ENCODE data around the gene AP3S2. TPM values are rescaled to one million over a fixed set of nuclear protein-coding genes. Genes with fewer than 3 reads are reported as not detected.
A peak's percentile ranks its signal among the peaks of the same experiment; 100 is the strongest.
"Not testable (repeated sequence)": the region's sequence is repeated elsewhere in the genome, so short reads cannot be mapped to it uniquely, and the experiment has no call there.

Gene AP3S2
- 10 to 100 TPM; 43.7 to 44.7 TPM for total RNA-seq

GRCh38 chr15:89893696-89894447 lies at the start of gene AP3S2:
TSS of gene AP3S2 (minus strand) at chr15:89893994. CDS start at chr15:89893949, 45 bp downstream.
- intact Hi-C loops (cut with DNase I), result no loop called here

GRCh38 chr15:89939910-89940309 lies 46.1 kb upstream of the AP3S2 start:
- Histone ChIP-seq H3K4me1 (replicated peaks) (no peaks in the 10 kb centered on the region), H3K27me3 (replicated peaks; ENCODE audit: insufficient read depth) (no peaks in the 10 kb centered on the region), H3K4me3 (no peak overlapping the region), H3K27ac (no peak overlapping the region), H3K9me3 (no peaks in the 10 kb centered on the region), H3K36me3 (no peaks in the 10 kb centered on the region)
- WGBS, result 82% methylated on average over 3 of the region's 3 CpGs
- no peak for DNase-seq (ENCODE audit: low spot score)
- intact Hi-C loops (cut with DNase I), result no loop called here
- TF ChIP-seq CTCF (IDR thresholded peaks at IDR 0.05) (no peak), POLR2AphosphoS5 (IDR thresholded peaks at IDR 0.05) (no peak), POLR2A (IDR thresholded peaks at IDR 0.05) (no peak)

More at GRCh38 chr15:89893696-89894447, at the start of gene AP3S2:
- Histone ChIP-seq H3K27me3 (replicated peaks; ENCODE audit: insufficient read depth) (no peaks in the 10 kb centered on the region), H3K4me3 (peak within 1 kb of the TSS; percentile 62 to 86), H3K4me1 (replicated peaks) (no peaks in the 10 kb centered on the region), H3K9me3 (no peaks in the 10 kb centered on the region), H3K36me3 (no peaks in the 10 kb centered on the region), H3K27ac (peak within 1 kb of the TSS; percentile 90 to 91)
- WGBS, result under 1% methylated on average over 58 of the region's 62 CpGs
- peak; percentile 97 for TF ChIP-seq POLR2AphosphoS5 (IDR thresholded peaks at IDR 0.05)
- peak; percentile 63 for TF ChIP-seq POLR2A (IDR thresholded peaks at IDR 0.05)
- peak in 1 of 4 experiments; percentile 17 for TF ChIP-seq CTCF (IDR thresholded peaks at IDR 0.05)
- peak; percentile 89 for DNase-seq (ENCODE audit: low spot score)

DNA sequence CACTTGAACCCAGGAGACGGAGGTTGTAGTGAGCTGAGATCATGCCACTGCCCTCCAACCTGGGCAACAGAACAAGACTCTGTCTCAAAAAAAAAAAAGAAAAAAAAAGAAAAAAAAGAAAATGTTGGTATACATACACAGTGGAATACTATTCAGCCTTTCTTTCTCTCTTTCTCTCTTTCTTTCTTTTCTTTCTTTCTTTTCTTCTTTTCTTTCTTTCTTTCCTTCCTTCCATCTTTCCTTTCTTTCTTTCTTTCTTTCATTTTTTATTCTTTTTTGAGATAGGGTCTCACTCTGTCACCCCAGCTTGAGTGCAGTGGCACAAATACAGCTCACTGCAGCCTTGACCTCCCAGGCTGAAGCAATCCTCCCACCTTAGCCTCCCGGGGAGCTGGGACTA lies 45.6 kb upstream of the AP3S2 start:
- H3K9me3 ChIP-seq; H3K4me3 ChIP-seq; H3K27ac ChIP-seq; intact Hi-C loops (cut with DNase I); H3K27me3 ChIP-seq (replicated peaks; ENCODE audit: insufficient read depth); H3K36me3 ChIP-seq; H3K4me1 ChIP-seq (replicated peaks); DNase-seq (ENCODE audit: low spot score): not testable (repeated sequence)
- WGBS, result 78% methylated on average over 2 of the region's 2 CpGs

GRCh38 chr15:89937365-89938350 lies 43.9 kb upstream of the AP3S2 start:
- intact Hi-C loops (cut with DNase I), result no loop called here
- WGBS, result 76% methylated on average over 10 of the region's 10 CpGs
- no peak for TF ChIP-seq POLR2AphosphoS5 (IDR thresholded peaks at IDR 0.05)
- no peak for TF ChIP-seq POLR2A (IDR thresholded peaks at IDR 0.05)
- no peak for TF ChIP-seq CTCF (IDR thresholded peaks at IDR 0.05)

DNA sequence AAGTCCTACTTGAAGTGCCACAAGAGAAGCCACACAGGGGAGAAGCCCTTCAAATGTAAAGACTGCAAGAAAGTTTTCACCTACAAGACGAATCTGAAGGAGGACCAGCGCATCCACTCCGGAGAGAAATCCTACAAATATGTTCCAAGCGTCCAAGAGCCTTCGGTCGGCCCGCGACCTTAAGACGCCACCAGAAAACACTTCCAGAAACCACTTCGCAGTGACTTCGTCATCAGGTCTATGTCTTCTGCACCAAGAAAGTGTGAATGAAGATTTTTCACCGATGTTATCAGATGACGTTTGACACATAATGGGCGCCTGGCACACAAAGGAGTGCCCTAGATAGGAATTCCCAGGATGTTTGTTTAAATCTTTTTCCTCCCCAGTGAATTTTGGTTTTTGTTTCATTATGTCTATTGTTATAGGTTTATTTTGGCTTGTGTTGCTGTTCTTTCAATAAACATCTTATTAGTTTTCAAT lies 43.0 kb upstream of the AP3S2 start:
- Histone ChIP-seq H3K36me3 (no peaks in the 10 kb centered on the region), H3K4me1 (replicated peaks) (no peaks in the 10 kb centered on the region), H3K27me3 (replicated peaks; ENCODE audit: insufficient read depth) (no peaks in the 10 kb centered on the region), H3K9me3 (no peaks in the 10 kb centered on the region), H3K27ac (no peak overlapping the region), H3K4me3 (no peak overlapping the region)
- no peak for DNase-seq (ENCODE audit: low spot score)
- TF ChIP-seq CTCF (IDR thresholded peaks at IDR 0.05) (no peak), POLR2AphosphoS5 (IDR thresholded peaks at IDR 0.05) (no peak), POLR2A (IDR thresholded peaks at IDR 0.05) (no peak)
- WGBS, result 90% methylated on average over 14 of the region's 14 CpGs
- intact Hi-C loops (cut with DNase I), result no loop called here

More at GRCh38 chr15:89937365-89938350, 43.9 kb upstream of the AP3S2 start:
- H3K4me3 ChIP-seq, result no peak overlapping the region
- no peaks in the 10 kb centered on the region for H3K27me3 ChIP-seq (replicated peaks; ENCODE audit: insufficient read depth)
- no peaks in the 10 kb centered on the region for H3K36me3 ChIP-seq
- H3K27ac ChIP-seq, result no peak overlapping the region
- H3K4me1 ChIP-seq (replicated peaks), result no peaks in the 10 kb centered on the region
- H3K9me3 ChIP-seq, result no peaks in the 10 kb centered on the region
- no peak for DNase-seq (ENCODE audit: low spot score)
